Activated T-cell treated with anti-CD3 and anti-CD28 coated beads, Interleukin-2, amount 50 U/mL, for 72 hours (primary cell): Measurements from ENCODE around the gene NARS2. TPM values are rescaled to one million over a fixed set of nuclear protein-coding genes. Genes with fewer than 3 reads are reported as not detected.
"Not testable (repeated sequence)": the region's sequence is repeated elsewhere in the genome, so short reads cannot be mapped to it uniquely, and the experiment has no call there.

Experiments
- ATAC-seq, 2 donors: fragments of 150-1000 bp; cut with Tn5 transposase; replicated peaks in 1 of 2; 2 replicates each; pipeline ENCODE4 v1.10.0; 2021; ENCODE audit warnings: moderate library complexity in 2 of 2, mild to moderate bottlenecking in 1 of 2
- DNase-seq, 2 donors: peaks; one replicate each; pipeline ENCODE4 v3.0.0; 2021 to 2022; ENCODE audit warnings: mixed read lengths in 1 of 2
- H3K27ac Mint-ChIP-seq: one replicate; pipeline ENCODE4 v1.8.0; 2022; ENCODE audit warnings: mild to moderate bottlenecking, moderate library complexity, mixed read lengths
- H3K27me3 Mint-ChIP-seq: one replicate; pipeline ENCODE4 v1.8.0; 2022; ENCODE audit warnings: low read depth, mixed read lengths
- H3K36me3 Mint-ChIP-seq, 2 donors: one replicate each; pipeline ENCODE4 v1.8.0; 2022; ENCODE audit warnings: mixed read lengths in 2 of 2, mild to moderate bottlenecking in 1 of 2; ENCODE audit not compliant: insufficient read depth in 2 of 2
- H3K4me1 Mint-ChIP-seq: one replicate; pipeline ENCODE4 v1.8.0; 2022; ENCODE audit warnings: low read depth, mixed read lengths
- H3K4me3 Mint-ChIP-seq, 2 donors: one replicate each; pipeline ENCODE4 v1.8.0; 2022; ENCODE audit warnings: mild to moderate bottlenecking in 2 of 2, mixed read lengths in 2 of 2, moderate library complexity in 2 of 2
- H3K9me3 Mint-ChIP-seq, 2 donors: one replicate each; pipeline ENCODE4 v1.8.0; 2022; ENCODE audit warnings: mixed read lengths in 2 of 2
- total RNA-seq, 2 donors: library from RNA; stranded (reverse); gene quantifications; one replicate each; pipeline ENCODE4 v1.2.3, GENCODE V29; 2022

The NARS2 gene, protein sequence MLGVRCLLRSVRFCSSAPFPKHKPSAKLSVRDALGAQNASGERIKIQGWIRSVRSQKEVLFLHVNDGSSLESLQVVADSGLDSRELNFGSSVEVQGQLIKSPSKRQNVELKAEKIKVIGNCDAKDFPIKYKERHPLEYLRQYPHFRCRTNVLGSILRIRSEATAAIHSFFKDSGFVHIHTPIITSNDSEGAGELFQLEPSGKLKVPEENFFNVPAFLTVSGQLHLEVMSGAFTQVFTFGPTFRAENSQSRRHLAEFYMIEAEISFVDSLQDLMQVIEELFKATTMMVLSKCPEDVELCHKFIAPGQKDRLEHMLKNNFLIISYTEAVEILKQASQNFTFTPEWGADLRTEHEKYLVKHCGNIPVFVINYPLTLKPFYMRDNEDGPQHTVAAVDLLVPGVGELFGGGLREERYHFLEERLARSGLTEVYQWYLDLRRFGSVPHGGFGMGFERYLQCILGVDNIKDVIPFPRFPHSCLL
- total RNA-seq, result 10 to 100 TPM; 15.7 to 24.4 TPM

- peaks cover 0 to 14% of the 10 kb centered on the region in 2 donors for H3K36me3 Mint-ChIP-seq
- peak; percentile 98 for DNase-seq
- peak; percentile 96 to 97 for ATAC-seq
- peaks cover 30% of the 10 kb centered on the region for H3K4me1 Mint-ChIP-seq
- H3K27me3 Mint-ChIP-seq, result no peaks in the 10 kb centered on the region
- no peaks in the 10 kb centered on the region for H3K9me3 Mint-ChIP-seq
- H3K4me3 Mint-ChIP-seq, result peak within 1 kb of the TSS; percentile 88 to 98
- H3K27ac Mint-ChIP-seq, result peak within 1 kb of the TSS; percentile 71
These were observed at the start of gene NARS2 for GRCh38 chr11:78574386-78575381. TSS of gene NARS2 (minus strand) at chr11:78574864. CDS start at chr11:78574488, 376 bp downstream.

DNA sequence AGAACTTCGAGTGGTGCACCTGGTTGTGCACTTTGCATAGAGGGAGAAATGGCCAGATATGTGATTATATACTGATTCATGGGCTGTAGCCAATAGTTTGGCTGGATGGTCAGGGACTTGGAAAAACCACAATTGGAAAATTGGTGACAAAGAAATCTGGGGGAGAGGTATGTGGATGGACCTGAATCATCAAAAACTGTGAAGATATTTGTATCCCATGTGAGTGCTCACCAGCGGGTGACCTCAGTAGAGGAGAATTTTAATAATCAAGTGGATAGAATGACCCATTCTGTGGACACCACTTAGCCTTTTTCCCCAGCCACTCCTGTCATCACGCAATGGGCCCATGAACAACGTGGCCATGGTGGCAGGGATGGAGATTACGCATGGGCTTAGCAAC, 48.0 kb upstream of the NARS2 start:
- Mint-ChIP-seq H3K36me3 (peaks cover 0 to 6% of the 10 kb centered on the region in 2 donors), H3K4me3 (no peak overlapping the region), H3K27me3 (peaks cover 7% of the 10 kb centered on the region), H3K9me3 (peaks cover 6 to 10% of the 10 kb centered on the region in 2 donors), H3K4me1 (no peaks in the 10 kb centered on the region), H3K27ac (no peak overlapping the region)
- no peak for ATAC-seq
- no peak for DNase-seq

- DNase-seq (no peak), ATAC-seq (no peak)
- Mint-ChIP-seq H3K4me1 (no peaks in the 10 kb centered on the region), H3K27ac (no peak overlapping the region), H3K4me3 (no peak overlapping the region), H3K9me3 (peaks cover 6 to 7% of the 10 kb centered on the region in 2 donors), H3K36me3 (peaks cover 0 to 6% of the 10 kb centered on the region in 2 donors), H3K27me3 (peaks cover 6% of the 10 kb centered on the region)
These were observed 45.5 kb upstream of the NARS2 start for GRCh38 chr11:78620159-78620558.

GRCh38 chr11:78615724-78616123, 41.1 kb upstream of the NARS2 start:
- no peak for DNase-seq
- Mint-ChIP-seq H3K27ac (no peak overlapping the region), H3K4me3 (no peak overlapping the region), H3K9me3 (peaks cover 9 to 10% of the 10 kb centered on the region in 2 donors), H3K36me3 (peaks cover 0 to 6% of the 10 kb centered on the region in 2 donors), H3K4me1 (no peaks in the 10 kb centered on the region), H3K27me3 (peaks cover 11% of the 10 kb centered on the region)
- ATAC-seq, result no peak

DNA sequence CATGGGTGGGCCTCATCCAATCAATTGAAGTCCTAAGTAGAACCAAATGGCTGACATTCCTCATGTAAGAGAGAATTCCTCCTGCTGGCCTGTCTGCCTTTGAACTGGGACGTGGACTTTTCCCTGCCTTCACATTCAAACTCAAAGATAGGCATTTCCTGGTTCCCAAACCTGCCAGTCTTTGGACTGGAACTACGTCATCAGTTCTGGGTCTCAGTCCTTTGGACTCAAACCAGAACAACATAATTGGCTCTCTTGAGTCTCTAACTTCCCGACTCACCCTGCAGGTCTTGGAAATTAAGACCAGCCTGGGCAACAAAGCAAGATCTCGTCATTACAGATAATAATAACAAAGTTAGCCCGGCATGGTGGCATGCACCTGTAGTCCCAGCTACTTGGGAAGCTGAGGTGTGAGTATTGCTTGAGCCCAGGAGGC, 38.7 kb upstream of the NARS2 start:
- Mint-ChIP-seq H3K9me3 (peaks cover 2 to 3% of the 10 kb centered on the region in 2 donors), H3K27me3 (peaks cover 11% of the 10 kb centered on the region), H3K36me3 (no peaks in the 10 kb centered on the region), H3K27ac (no peak overlapping the region), H3K4me3 (no peak overlapping the region), H3K4me1 (no peaks in the 10 kb centered on the region)
- DNase-seq (no peak), ATAC-seq (no peak)

GRCh38 chr11:78612721-78613377, 38.2 kb upstream of the NARS2 start:
- no peaks in the 10 kb centered on the region for H3K4me1 Mint-ChIP-seq
- peaks cover 5% of the 10 kb centered on the region for H3K27me3 Mint-ChIP-seq
- no peak for DNase-seq
- H3K27ac Mint-ChIP-seq, result no peak overlapping the region
- no peak overlapping the region for H3K4me3 Mint-ChIP-seq
- H3K9me3 Mint-ChIP-seq, result peaks cover 2 to 3% of the 10 kb centered on the region in 2 donors
- no peak for ATAC-seq
- H3K36me3 Mint-ChIP-seq, result no peaks in the 10 kb centered on the region

DNA sequence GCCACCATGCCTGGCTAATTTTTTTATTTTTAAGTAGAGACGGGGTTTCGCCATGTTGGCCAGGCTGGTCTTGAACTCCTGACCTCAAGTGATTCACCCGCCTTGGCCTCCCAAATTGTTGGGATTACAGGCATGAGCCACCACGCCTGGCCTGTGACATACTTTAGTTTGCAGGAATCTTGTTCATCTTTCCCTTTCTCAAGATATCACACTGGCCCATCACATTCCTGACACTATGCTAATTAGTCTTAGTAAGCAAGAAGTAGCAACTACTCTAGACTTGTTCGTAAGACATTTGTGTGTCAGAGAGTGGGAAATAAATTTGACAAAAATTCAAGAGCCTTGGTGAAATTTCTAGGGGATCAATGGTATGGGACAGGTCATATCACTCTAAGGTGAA, 34.7 kb upstream of the NARS2 start:
- H3K27ac Mint-ChIP-seq, ATAC-seq, H3K9me3 Mint-ChIP-seq, H3K36me3 Mint-ChIP-seq, H3K4me1 Mint-ChIP-seq, H3K27me3 Mint-ChIP-seq, H3K4me3 Mint-ChIP-seq, DNase-seq: not testable (repeated sequence)

- Mint-ChIP-seq H3K36me3 (no peaks in the 10 kb centered on the region), H3K9me3 (no peaks in the 10 kb centered on the region), H3K27me3 (no peaks in the 10 kb centered on the region), H3K4me1 (no peaks in the 10 kb centered on the region), H3K27ac (no peak overlapping the region), H3K4me3 (no peak overlapping the region)
- no peak for DNase-seq
- ATAC-seq, result no peak
These were observed 33.0 kb upstream of the NARS2 start for GRCh38 chr11:78607696-78608095.

- Mint-ChIP-seq H3K9me3 (no peaks in the 10 kb centered on the region), H3K27ac (no peak overlapping the region), H3K36me3 (no peaks in the 10 kb centered on the region), H3K27me3 (peaks cover 7% of the 10 kb centered on the region), H3K4me1 (no peaks in the 10 kb centered on the region), H3K4me3 (no peak overlapping the region)
- ATAC-seq, result no peak
- no peak for DNase-seq
These were observed 32.0 kb upstream of the NARS2 start for GRCh38 chr11:78606667-78607066.

- no peak for ATAC-seq
- no peak for DNase-seq
- peaks cover 13% of the 10 kb centered on the region for H3K27me3 Mint-ChIP-seq
- H3K9me3 Mint-ChIP-seq, result no peaks in the 10 kb centered on the region
- no peak overlapping the region for H3K27ac Mint-ChIP-seq
- no peaks in the 10 kb centered on the region for H3K36me3 Mint-ChIP-seq
- H3K4me1 Mint-ChIP-seq, result no peaks in the 10 kb centered on the region
- no peak overlapping the region for H3K4me3 Mint-ChIP-seq
These were observed 30.6 kb upstream of the NARS2 start for GRCh38 chr11:78605296-78605695.

DNA sequence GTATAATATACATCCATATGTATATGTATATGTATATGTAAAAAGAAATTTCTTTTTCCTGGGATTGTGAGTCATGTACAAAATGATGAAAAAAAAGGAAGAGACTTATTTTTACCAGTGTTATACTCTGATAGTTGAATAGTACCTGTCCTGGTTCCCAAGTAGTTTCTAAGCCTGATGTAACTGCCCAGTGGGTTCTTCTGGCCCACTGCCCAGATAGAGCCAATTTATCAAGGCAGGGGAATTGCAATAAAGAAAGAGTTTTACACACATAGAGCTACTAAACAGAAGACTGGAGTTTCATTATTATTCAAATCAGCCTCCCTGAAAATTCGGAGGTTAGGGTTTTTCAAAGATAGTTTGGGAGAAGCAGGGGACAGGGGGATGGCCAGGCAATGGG, 29.1 kb upstream of the NARS2 start:
- H3K9me3 Mint-ChIP-seq, result no peaks in the 10 kb centered on the region
- ATAC-seq, result no peak
- no peak for DNase-seq
- H3K36me3 Mint-ChIP-seq, result no peaks in the 10 kb centered on the region
- H3K4me1 Mint-ChIP-seq, result no peaks in the 10 kb centered on the region
- H3K27ac Mint-ChIP-seq, result no peak overlapping the region
- no peak overlapping the region for H3K4me3 Mint-ChIP-seq
- peaks cover 19% of the 10 kb centered on the region for H3K27me3 Mint-ChIP-seq

GRCh38 chr11:78602771-78603170, 28.1 kb upstream of the NARS2 start:
- not testable (repeated sequence) for H3K4me1 Mint-ChIP-seq, H3K36me3 Mint-ChIP-seq, H3K27ac Mint-ChIP-seq, ATAC-seq, H3K4me3 Mint-ChIP-seq, H3K9me3 Mint-ChIP-seq, DNase-seq
- H3K27me3 Mint-ChIP-seq, result peaks cover 19% of the 10 kb centered on the region
